Thoracic aorta (tissue), 2 donors: Measurements from ENCODE around the gene ICAM3. TPM values are rescaled to one million over a fixed set of nuclear protein-coding genes. Genes with fewer than 3 reads are reported as not detected.
"Not testable (repeated sequence)": the region's sequence is repeated elsewhere in the genome, so short reads cannot be mapped to it uniquely, and the experiment has no call there.

Source experiments
- ATAC-seq: fragments of 150-250 bp; one replicate; pipeline ENCODE4 v1.8.0; 2017; ENCODE audit warnings: low read depth; ENCODE audit not compliant: insufficient number of reproducible peaks, low FRiP score
- DNase-seq: peaks from one replicate; pipeline ENCODE4 v3.0.0-alpha.2; 2020; ENCODE audit warnings: low spot score
- H3K27ac ChIP-seq, 2 donors: fragments of 200-600 bp; sonication (generic); 1 replicate in 1 of 2; 2 replicates in 1 of 2; pipeline ENCODE4 v1.5.1; 2016; ENCODE audit warnings: mild to moderate bottlenecking in 2 of 2, moderate library complexity in 2 of 2
- H3K27me3 ChIP-seq: fragments of 200-600 bp; sonication (generic); replicated peaks from 2 replicates; pipeline ENCODE4 v1.6.0; 2016; ENCODE audit warnings: mild to moderate bottlenecking; ENCODE audit not compliant: insufficient read depth
- H3K36me3 ChIP-seq: fragments of 200-600 bp; sonication (generic); one replicate; pipeline ENCODE4 v1.5.1; 2016
- H3K4me1 ChIP-seq, 2 donors: fragments of 200-600 bp; sonication (generic); 1 replicate in 1 of 2; 2 replicates in 1 of 2; pipeline versions ENCODE4 v1.5.1 to v1.6.0; 2016; ENCODE audit warnings: low read depth in 2 of 2, mild to moderate bottlenecking in 1 of 2; ENCODE audit not compliant: control insufficient read depth in 1 of 2
- H3K4me3 ChIP-seq: fragments of 200-600 bp; sonication (generic); 2 replicates; pipeline ENCODE4 v1.5.1; 2016; ENCODE audit warnings: mild to moderate bottlenecking
- H3K9me3 ChIP-seq: fragments of 200-600 bp; sonication (generic); 2 replicates; pipeline ENCODE4 v1.5.1; 2016
- total RNA-seq, 2 donors: library from RNA; depleted of rRNA; stranded (reverse); fragments of >200 nt; gene quantifications; one replicate each; pipeline versions ENCODE4 v1.1.0 to v1.2.3, GENCODE V29; 2016
- TF ChIP-seq, protein P1 (sequence below): fragments of 200-600 bp; sonication (generic); IDR thresholded peaks from one replicate; pipeline ENCODE4 v1.5.1; 2019; ENCODE audit warnings: antibody characterized with exemption

The ICAM3 gene
- total RNA-seq, 2 donors from 2014 or later = 3.5 to 8.0 TPM

DNA sequence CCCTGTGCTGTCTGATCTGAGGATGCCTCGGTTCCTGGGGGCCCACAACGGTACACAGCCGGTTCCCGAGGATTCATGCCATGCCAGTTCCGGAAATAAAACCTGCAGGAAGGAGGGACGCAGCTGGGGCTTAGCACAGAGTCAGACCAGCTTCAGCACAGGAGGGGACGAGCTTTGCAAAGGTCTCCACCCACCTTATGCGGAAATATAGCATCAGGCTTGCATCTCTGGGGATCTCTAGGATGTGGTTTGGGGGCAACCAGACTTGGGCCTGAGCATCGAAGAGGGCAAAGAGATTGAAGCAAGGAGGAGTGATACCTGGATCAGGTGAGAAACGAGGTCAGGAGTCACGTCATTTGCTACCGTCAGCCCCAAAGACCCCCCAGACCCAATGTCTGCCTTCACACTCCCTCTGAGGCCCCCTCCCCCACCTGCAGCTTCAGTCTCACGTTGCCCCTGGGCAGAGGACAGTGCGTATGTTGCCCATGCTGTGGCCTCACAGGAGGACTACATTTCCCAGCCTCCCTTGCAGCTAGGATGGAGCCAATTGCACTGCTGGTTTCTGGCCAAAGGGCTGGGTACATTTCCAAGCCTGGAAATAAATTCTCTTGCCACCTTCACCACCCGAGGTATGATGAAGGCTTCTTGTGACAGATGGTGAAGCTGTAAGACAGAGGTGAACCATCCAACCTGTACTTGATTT lies 28.8 kb upstream of the ICAM3 start:
- Histone ChIP-seq H3K9me3 (no peaks in the 10 kb centered on the region), H3K4me3 (no peak overlapping the region), H3K4me1 (no peaks in the 10 kb centered on the region), H3K27ac (no peak overlapping the region), H3K36me3 (peaks cover 36% of the 10 kb centered on the region), H3K27me3 (no peaks in the 10 kb centered on the region)
- ATAC-seq (no peak), DNase-seq (no peak)
- TF ChIP-seq, protein P1, sequence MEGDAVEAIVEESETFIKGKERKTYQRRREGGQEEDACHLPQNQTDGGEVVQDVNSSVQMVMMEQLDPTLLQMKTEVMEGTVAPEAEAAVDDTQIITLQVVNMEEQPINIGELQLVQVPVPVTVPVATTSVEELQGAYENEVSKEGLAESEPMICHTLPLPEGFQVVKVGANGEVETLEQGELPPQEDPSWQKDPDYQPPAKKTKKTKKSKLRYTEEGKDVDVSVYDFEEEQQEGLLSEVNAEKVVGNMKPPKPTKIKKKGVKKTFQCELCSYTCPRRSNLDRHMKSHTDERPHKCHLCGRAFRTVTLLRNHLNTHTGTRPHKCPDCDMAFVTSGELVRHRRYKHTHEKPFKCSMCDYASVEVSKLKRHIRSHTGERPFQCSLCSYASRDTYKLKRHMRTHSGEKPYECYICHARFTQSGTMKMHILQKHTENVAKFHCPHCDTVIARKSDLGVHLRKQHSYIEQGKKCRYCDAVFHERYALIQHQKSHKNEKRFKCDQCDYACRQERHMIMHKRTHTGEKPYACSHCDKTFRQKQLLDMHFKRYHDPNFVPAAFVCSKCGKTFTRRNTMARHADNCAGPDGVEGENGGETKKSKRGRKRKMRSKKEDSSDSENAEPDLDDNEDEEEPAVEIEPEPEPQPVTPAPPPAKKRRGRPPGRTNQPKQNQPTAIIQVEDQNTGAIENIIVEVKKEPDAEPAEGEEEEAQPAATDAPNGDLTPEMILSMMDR = no peak

DNA sequence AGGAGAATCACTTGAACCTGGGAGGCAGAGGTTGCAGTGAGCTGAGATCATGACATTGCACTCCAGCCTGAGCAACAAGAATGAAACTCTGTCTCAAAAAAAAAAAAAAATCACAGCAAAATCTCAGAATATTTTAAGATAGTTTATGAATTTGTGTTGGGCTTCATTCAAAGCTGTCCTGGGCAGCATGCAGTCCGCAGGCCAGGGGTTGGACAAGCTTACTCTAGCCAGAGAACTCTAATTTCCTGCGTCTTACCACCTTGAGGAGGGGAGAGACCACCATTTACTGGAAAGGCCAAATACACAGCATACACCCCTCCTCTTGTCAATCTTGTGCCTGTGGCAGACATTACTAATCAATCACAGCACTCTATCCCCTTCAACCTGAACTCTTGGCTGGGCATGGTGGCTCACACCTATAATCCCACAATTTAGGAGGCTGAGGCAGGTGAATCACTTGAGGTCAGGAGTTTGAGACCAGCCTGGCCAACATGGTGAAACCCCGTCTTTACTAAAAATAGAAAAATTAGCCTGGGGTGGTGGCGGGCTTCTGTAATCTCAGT lies 27.6 kb upstream of the ICAM3 start:
- not testable (repeated sequence) for H3K9me3 ChIP-seq, H3K4me3 ChIP-seq, H3K4me1 ChIP-seq, DNase-seq, ATAC-seq, H3K27ac ChIP-seq, H3K27me3 ChIP-seq
- H3K36me3 ChIP-seq = peaks cover 36% of the 10 kb centered on the region

- Histone ChIP-seq H3K27me3 (no peaks in the 10 kb centered on the region), H3K36me3 (peaks cover 43% of the 10 kb centered on the region), H3K4me1 (no peaks in the 10 kb centered on the region), H3K4me3 (no peak overlapping the region), H3K9me3 (no peaks in the 10 kb centered on the region), H3K27ac (no peak overlapping the region)
- TF ChIP-seq, protein P1 = no peak
- DNase-seq = no peak
- no peak for ATAC-seq
Measured at GRCh38 chr19:10365518-10365917, 26.1 kb upstream of the ICAM3 start.

DNA sequence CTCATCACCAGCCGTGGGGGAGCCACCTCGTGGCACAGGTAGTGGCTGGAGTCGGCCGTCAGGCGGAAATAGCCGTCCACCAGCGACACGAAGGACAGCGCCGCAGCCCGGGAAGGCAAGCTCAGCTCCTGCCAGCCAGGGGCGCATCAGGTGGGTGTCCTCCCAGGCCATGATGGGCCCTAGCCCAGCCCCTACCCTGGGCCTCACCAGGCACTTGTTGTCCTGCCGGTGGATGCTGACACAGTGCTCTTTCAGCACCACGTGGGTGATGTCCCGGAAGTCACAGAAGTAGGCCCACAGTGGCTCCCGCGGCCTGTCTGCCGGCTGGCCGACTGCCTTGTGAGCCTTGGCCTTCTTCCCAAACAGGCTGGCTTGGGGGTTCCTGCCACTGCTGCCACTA lies 25.2 kb upstream of the ICAM3 start:
- H3K36me3 ChIP-seq = peaks cover 43% of the 10 kb centered on the region
- no peak for DNase-seq
- TF ChIP-seq, protein P1 = no peak
- no peaks in the 10 kb centered on the region for H3K9me3 ChIP-seq
- H3K4me1 ChIP-seq = no peaks in the 10 kb centered on the region
- no peak overlapping the region for H3K27ac ChIP-seq
- no peaks in the 10 kb centered on the region for H3K27me3 ChIP-seq
- H3K4me3 ChIP-seq = no peak overlapping the region
- ATAC-seq = no peak

- ATAC-seq = no peak
- Histone ChIP-seq H3K27ac (no peak overlapping the region), H3K9me3 (no peaks in the 10 kb centered on the region), H3K4me1 (no peaks in the 10 kb centered on the region), H3K27me3 (no peaks in the 10 kb centered on the region), H3K36me3 (peaks cover 41% of the 10 kb centered on the region), H3K4me3 (no peak overlapping the region)
- TF ChIP-seq, protein P1 = no peak
- DNase-seq = no peak
Measured at GRCh38 chr19:10363789-10364281, 24.4 kb upstream of the ICAM3 start.
